ENCODE data around the gene COL23A1.

Gene COL23A1

DNA sequence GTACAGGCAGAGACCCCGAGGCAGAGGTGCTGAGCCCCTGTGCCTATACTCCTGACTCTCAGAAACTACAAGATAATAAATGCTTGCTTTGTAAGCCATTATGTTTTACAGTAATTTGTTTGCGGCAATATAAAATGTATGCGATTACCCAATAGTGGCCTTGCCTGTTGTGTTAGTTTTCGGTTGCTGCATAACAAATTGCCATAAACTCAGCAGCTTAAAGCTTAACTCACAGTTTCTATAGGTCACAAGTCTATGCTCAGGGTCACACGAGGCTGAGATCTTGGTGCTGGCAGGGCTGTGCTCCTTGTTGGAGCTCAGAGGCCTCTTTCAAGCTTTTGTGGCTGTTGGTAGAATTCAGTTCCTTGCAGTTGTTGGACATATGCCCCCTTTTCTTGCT, 114.8 kb downstream of the COL23A1 start:
- DNase-seq (ENCODE audit: low read depth in 2 of 2) = no peak

DNA sequence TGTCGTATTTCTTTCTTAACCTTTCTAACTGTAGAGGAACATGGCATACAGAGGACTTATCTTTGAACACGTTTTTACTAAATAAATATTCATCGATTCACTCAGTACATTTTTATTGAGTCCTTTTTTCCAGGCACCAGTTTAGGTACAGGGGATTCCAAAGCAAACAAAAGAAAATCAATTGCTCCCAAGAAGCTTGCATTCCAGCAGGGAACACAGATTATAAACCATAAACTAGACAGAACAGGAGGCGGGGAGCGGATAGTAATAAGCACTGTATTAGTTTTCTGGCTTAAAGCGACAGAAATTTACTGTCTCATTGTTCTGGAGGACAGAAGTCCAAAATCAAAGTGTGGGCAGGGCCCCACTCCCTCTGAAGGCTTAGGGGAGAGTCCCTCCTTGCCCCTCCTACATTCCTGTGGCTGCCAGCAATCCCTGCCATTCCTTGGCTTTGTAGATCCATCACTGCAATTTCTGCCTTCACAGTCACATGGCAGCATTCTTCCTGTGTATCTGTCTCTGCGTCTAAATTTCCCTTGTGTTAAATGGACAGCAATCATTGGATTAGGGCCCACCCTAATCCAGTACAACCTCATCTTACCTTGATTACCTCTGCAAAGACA, 115.5 kb downstream of the COL23A1 start:
- no peak for DNase-seq (ENCODE audit: low read depth in 2 of 2)

DNA sequence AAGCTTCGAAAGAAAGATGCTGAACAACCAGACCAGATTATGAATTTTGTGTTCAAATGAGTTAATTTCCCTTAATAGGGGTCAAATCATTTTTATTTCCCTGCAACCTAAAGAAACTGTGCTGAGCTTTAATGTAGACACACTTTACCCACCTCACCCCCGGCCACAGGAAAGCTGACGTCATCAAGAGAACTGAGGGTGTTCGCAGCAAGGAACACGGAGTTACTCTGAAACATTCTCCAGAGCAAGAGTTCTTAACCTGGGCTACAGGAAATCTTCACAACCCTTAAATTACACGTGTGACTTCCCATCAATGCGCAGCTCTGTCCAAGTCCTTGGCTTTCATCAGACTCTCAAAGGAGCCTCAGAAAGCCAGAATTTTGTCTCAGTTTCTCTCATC, 116.3 kb downstream of the COL23A1 start:
- no peak for DNase-seq (ENCODE audit: low read depth in 2 of 2)

DNA sequence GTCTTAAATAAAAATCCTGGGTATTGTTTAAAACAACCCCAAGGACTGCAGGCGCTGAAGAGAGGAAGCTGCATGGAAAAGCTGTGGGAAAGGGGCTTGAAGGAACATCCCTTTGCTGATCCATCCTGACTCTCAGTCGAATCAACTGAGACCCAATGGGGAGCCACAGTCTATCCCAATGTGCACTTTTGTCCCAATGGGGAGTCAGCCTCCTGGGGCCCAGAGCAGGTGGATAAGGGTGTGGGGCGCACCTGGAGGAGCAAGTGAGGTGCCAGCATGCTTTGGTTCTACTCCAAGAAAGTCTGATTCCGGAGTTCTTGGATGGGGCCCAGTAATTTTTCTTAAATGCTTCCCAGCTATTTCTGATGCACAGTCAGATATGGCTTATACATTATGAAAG, 118.1 kb downstream of the COL23A1 start:
- no peak for DNase-seq (ENCODE audit: low read depth in 2 of 2)

DNA sequence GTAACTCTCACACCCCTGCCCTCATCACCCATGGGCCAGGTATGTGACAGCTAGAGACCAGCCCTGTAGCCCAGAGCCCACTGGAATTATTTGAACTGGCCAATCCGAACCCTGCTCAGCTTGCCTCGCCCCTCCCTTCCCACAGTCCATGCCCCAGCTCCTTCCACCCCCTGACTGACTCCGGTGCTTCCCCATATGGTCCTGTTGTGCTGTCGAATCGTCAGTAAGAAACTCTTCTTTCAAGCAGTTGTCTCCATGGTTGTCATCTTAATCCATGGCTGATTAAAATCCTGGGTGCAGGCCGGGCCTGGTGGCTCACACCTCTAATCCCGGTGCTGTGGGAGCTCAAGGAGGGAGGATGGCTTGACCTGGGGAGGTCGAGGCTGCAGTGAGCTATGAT, 118.5 kb downstream of the COL23A1 start:
- no peak for DNase-seq (ENCODE audit: low read depth in 2 of 2)

DNA sequence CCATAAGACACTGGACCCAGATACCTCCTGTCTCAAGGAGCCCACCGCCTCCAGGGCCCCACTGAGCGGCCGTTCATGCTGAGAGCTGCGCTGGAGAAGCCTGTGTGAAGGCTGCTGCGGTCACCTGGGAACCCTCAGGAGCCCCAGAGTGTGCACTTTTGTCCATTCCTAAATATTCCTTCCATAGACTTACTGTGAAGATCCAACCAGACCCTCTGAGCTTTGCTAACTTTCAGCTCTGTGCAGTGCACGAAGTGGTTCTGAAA, 119.5 kb downstream of the COL23A1 start:
- DNase-seq (ENCODE audit: low read depth in 2 of 2) = no peak

DNA sequence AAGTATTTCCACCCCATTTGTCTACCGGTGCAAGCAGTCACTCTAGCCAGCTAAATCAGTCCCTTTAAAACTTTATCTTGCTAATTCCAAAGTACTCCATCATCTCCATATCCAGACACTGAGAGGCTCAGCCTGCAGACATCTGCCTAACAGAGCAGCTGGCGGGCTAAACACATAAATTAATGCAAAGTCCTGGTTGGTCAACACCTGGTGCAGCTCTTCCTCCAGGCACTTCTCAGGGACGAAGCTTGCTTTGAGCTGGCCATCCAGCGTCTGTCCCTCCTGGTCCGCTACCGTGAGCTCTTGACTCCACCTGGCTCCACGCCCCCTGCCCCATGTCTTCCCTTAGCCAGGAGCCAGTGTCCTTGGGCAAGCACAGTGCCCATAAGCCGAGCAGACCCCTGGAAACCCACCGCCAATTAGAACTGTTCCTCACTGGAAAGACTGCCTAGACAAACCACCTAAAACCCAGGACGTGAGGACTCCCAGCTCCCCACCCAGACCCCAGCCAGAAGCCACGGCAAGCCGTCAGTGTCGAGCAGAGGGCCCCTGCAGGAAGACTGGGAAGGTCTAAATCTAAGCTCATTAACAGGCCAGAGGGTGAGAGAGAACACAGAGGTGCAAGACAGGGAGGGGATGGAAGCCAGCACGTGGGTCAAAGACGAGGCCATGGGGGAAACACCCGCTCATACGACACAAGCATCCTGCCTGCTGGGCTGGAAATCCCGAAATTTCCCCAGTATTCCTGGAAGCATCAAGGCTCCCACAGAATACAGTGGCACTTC, 120.0 kb downstream of the COL23A1 start:
- DNase-seq (ENCODE audit: low read depth in 2 of 2) = no peak

DNA sequence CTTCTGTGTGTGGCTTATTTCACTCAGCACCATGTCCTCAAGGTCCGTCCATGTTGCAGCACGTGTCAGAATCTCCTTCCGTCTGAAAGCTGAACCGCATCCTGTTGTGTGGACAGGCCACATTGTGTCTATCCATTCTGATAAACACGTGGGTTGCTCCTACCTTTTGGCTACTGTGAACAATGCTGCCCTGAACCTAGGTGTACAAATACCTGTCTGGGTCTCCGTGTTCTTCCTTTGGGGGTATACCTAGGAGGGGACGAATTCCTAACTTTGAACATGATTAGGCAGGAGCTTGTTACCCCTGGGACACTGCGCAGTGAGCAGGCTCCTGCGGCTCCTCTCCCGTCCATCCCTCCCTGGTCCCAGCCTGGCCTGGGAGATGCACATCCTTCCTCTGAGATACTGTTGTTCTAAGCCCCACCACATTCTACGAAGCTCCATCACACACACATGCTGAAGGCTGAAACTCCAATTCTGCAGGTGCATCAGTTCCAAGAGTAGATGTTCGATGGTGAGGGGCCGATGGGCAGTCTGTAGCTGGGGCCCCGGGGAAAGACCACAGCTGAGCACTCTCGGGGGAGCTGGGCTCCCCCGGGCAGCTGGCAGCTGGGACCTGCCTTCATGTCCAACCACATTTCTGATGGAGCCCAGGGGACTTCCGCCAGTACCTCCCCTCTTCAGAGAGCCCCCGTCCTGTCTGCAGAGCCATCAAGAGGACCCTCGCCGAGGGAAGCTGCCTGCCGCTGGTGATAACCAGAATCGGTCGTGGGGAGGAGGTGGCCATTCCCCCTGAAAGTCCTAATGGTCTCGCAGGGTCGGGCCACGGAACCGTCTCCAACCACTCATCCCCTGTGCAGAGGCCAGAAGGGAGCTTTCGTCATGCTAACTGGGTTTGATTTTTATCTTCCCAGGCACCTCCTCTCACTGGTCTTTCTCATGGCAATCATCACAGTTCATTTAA, 120.9 kb downstream of the COL23A1 start:
- no peak for DNase-seq (ENCODE audit: low read depth in 2 of 2)

DNA sequence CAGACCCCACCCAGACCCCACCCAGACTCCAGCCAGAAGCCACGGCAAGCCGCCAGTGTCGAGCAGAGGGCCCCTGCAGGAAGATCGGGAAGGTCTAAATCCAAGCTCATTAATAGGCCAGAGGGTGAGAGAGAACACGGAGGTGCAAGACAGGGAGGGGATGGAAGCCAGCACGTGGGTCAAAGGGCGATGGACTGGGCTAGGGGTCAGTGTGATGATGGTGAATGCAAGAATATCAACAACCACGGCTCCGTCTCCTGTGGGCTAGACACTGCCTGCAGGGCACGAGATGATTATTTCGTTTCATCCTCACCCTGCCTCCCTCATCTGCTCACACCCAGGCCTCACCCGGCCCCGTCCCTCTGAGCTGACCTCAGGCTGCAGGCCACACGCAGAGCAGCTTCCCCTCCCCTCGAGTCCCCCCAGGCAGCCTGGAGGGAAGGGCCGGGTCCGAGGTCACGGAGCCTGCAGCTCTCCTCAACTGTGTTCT, 122.0 kb downstream of the COL23A1 start:
- no peak for DNase-seq (ENCODE audit: low read depth in 2 of 2)

DNA sequence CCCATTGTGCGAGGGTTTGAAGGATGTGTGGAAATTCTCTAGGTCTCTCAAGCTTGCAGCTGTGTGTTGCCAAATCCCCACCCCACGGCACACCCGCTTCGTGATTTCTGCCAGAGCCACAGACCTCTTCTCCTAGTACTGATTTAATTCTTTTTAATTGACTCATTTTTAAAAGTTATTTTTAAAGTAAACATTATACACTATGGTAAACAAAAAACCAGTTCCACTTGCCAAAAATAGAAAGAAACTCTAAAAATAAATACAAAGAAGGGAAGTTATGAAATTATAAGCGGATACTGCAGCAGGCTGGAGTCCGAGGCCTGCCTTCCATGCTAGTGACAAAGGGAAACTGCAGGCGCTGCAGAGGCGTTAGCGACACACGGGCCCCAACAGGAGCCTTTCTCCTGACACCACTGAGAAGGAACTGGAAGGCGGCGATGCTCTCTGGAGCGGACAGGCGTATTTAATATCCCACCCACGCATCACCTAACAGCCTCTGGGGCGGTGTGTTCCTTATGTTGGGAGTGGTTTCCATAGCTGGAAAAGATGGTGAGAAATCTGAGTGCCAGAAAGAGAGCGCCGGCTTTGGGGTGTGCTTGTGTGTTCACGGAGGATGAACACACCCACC, 122.5 kb downstream of the COL23A1 start:
- DNase-seq (ENCODE audit: low read depth in 2 of 2) = no peak

DNA sequence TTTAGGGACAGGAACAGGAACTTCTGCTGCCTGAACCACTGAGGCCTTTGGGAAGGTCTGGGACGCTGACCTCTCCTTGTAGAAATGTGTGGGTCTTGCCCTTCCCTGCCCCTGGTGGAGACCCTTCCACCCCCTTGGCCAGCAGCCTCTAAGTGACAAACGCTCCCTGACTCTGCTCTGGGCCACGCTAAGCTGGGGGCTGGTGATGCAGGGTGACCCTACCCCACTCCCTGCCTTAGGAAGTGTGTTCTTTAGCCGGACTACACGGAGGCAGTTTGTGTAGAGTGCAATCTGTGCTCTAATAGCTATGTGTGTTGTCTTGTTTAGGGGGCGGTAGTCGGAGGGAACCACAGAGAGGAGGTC, 123.0 kb downstream of the COL23A1 start:
- DNase-seq (ENCODE audit: low read depth in 2 of 2) = no peak

DNA sequence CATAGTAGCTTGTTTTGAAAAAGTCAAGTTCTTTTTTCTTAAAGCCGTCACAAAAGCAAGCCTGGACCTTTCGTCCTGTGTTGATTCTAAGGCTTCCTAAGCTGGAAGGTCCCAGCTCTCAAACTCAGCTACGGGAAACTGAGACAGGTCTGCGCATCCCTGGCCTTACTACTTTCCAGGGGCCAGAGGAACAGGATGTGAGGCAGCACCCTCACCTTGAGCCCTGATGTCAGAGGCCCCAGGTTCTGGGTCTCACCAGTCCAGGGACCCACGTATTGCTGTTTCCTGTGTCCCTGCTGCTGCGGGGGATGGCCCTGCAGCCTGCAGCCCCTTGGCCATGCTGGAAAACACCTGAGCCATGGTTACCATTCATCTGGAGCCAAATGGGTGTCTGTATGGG, 123.9 kb downstream of the COL23A1 start:
- no peak for DNase-seq (ENCODE audit: low read depth in 2 of 2)

DNA sequence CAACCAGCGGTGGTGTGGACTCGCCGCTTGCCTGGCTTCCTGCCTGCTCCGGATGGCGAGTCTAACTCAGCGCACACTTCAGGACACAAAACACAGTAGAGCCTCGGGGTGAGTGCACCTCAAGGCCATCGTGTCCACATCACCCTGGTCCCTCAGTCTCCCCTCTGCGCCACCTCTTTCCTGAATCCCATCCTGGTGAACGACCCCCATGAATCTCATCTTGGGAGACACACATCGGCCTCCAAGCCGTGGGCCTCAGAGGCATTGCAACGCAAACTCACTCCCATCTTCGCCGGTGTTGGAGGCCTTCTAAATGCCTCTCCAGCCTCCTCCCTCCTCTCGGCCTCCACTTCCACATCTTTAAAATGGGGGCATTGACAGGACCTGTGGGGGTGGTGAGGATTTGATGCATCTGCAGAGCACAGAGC, 124.3 kb downstream of the COL23A1 start:
- no peak for DNase-seq (ENCODE audit: low read depth in 2 of 2)

DNA sequence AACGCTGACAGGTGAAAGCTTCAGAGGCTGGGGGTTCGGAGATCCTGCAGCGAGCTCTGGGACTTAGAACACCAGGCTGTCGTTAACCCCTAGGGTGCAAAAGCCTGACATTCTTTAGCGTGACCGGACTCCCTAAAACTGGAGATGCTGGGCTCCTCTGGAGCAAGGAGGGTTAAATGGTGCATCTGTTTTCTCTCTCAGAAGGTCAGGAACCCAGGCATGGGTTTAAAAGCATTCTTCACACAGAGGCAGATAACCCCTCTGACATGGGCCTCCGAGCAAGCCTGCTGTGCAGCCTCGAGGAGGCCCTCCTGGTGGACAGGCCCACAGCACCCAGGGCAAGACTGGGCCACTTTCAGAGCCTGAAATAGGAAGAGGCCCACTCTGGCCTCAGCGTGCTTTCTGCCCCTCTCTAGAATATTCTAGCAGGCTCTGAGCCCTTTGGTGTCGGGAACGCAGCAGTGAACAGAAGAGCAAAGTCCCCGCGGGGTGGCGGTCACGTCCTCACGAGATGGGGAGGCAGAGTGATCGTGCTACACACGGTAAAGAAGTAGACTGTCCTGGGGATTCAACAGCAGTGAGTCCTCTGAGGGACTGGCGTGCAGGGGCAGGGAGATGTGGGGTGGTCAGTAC, 124.8 kb downstream of the COL23A1 start:
- no peak for DNase-seq (ENCODE audit: low read depth in 2 of 2)

DNA sequence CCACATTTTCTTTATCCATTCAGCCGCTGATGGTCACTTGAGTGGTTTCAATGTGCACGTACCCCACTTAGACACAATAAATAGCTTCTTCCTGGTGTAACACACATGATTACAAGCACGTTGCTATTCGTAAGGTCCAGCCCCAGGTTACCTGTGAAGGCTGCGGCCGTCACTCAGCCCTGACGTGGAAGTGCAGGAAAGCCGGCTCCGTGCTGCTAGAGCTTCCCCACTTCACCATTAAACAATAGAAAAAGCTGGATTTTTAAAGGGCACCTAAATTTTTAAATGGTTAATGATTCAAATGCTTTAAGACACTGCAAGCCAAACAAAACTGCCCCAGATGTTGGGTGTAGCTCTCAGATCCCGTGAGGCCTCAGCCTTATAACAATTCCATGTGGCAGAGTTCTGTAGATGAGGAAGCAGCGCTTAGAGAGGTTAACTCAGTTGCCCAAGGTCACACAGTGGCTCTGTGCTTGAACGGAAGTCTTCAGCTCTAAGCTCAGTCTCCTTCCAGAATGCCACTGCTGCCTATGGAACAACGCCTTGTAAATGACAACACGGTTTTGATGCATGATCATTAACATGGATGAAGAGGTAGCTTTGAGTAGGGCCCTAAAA, 125.7 kb downstream of the COL23A1 start:
- DNase-seq (ENCODE audit: low read depth in 2 of 2) = no peak

DNA sequence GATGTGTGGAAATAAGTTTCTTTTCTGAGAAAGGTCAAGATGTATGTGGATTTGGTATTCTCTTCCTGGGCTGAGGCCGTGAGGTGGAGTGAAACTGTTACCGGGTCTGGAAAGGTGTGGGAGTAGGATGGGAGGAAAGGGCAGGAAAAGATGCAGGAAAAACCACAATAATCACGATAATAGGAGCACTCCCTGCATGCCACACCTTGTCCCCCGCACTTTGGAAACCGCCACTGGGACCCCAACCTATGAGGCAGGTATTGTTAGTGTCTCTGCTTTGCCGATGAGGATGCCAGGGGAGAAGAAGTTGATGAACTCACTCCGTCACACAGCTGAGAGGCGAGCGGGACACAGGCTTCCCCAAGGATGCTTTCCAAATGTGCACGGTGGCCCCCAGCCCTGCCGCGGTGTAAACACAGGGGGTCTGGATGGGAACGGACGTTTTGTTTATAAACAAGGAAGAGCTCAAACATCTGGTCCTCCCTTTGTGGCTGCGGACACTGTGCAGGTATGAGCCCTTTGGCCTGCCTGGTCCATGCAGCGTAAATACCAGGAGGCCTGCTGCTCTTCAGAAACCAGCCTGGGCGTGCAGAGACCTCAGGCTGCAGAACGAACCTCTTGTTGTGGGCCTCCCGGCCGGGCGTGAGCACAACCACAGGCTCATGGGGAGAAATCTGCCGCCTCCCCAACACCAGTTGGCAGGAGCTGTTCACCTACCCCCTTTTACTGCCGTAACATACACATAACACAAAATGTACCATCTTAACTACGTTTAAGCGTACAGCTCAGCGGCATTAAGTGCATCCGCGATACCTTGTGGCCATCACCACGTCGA, 126.7 kb downstream of the COL23A1 start:
- DNase-seq (ENCODE audit: low read depth in 2 of 2) = no peak

DNA sequence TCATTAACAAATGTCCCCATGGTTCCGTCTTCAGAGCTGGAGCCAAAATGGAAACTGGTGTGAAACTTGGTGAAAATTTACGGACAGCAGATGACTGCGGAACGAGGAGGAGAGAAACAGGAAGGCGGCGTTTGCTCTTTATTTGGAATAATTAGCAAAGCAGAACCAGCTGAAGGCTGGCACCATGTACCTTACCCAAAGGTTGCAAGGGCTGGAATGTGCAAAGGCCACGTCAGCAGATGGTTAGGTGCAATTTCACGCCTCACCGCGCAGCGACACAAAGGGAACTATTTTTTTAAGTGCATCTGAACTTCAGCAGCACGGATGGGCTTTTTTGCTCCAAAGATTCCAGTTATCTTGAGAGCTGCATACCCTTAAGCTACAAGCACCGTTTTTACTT, 127.4 kb downstream of the COL23A1 start:
- DNase-seq (ENCODE audit: low read depth in 2 of 2) = no peak

DNA sequence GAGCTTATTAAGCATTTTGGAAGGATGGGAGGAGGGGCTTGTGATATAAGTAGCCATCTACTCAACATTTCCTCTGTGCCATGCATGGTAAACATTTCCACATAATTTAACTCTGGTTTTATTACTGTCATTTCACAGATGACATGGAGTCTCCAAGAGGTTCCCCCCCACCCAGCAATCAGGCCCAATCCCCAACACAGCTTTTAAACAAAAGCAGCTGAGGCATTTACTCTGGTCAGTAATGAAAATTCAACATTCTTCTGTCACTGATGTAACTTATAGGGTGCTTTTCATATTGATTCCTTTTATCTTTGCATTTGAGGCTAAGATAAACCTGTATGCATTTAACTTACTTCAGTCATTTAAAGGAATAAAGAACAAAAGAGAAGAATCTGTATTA, 128.1 kb downstream of the COL23A1 start:
- DNase-seq (ENCODE audit: low read depth in 2 of 2) = no peak

DNA sequence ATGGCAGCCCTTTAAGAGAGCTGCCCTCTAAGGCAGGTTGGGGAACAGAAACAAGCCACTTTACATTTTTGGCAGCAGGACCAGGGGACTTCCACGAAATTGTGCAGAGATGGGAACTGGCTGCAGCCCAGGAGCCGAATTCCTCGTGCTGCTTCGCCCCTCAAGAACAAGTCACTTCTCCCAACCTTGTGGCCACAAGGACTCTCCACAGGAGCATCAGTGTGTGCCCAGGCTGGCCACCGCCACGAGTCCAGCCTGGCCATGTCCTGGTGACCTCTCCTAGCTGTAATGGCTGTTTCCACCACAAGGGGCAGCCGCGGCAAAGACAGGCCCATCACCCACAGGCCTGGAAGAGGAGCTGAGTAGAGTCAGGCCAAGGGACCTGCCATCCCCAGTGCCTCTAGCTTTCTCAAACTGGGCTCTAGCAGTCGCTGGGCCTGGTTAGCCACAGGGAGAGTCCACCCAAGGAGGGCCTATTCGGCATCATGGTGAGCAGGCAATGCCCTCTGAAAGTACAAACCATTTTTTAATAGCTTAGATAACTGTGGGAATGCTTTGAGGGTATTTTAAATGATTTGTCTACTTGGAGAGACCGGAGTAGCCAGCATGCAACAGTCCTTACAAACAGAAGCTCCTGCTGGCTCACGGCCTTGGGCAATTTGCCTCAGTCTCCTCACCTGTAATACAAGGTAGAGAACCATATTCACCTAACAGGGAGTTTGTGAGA, 129.0 kb downstream of the COL23A1 start:
- no peak for DNase-seq (ENCODE audit: low read depth in 2 of 2)

DNA sequence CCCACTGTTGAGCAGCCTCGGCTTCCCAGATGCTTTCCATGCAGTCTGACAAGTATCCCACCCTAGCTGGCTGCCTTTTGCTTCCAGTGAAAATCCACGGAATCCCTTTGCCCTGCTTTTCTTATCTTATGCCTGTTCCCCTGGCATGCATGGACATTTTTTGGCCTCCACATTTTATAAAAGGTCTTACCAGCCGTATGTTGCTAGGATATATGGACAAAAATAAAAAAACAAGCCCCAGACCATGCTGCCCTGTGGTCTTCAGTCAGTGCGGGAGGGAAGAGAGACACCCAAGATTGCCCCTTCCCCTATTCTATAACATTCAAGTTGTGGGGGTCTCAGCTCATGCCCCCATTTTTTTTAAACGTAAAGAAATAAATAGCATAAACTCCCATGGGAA, 129.6 kb downstream of the COL23A1 start:
- no peak for DNase-seq (ENCODE audit: low read depth in 2 of 2)
